ENCODE results near the gene FBXO39. TPM values are rescaled to one million over a fixed set of nuclear protein-coding genes. Genes with fewer than 3 reads are reported as not detected.

Gene FBXO39
- total and polyA plus RNA-seq, 2 of the 4 experiments (the other 2 are of a cell fraction): not detected

GRCh38 chr17:6761779-6762178 is 14.2 kb upstream of the FBXO39 start:
- Histone ChIP-seq H3K4ac (ENCODE audit: low read depth, low read length) (no peak overlapping the region), H3K23ac (ENCODE audit: low read depth, low read length) (no peak overlapping the region), H3K18ac (ENCODE audit: low read depth, low read length) (no peak overlapping the region), H4K8ac (ENCODE audit: low read depth in 2 of 2, low read length in 2 of 2) (no peak overlapping the region), H3K27ac (ENCODE audit: insufficient read depth, low read length) (no peak overlapping the region), H2AK5ac (ENCODE audit: low read depth, low read length) (no peak overlapping the region), H2BK5ac (ENCODE audit: low read depth, low read length, poor library complexity, severe bottlenecking) (no peak overlapping the region), H3K9me1 (ENCODE audit: insufficient read depth, low read length) (no peaks in the 10 kb centered on the region), H3K4me1 (ENCODE audit: control insufficient read depth, insufficient read depth, low read length) (no peaks in the 10 kb centered on the region), H2BK15ac (ENCODE audit: low read depth, low read length) (no peak overlapping the region), H4K20me1 (ENCODE audit: insufficient read depth, low read length) (no peaks in the 10 kb centered on the region), H3K14ac (replicated peaks; ENCODE audit: low read depth, low read length) (no peak overlapping the region), H2BK120ac (ENCODE audit: low read depth, low read length) (no peak overlapping the region), H3K9me3 (ENCODE audit: control insufficient read depth, insufficient read depth, low read length) (no peaks in the 10 kb centered on the region), H2AK9ac (replicated peaks; ENCODE audit: low read depth, low read length, poor library complexity) (no peak overlapping the region), H3K56ac (ENCODE audit: extremely low read depth, insufficient read depth, low read length) (no peak overlapping the region), H3K36me3 (ENCODE audit: control insufficient read depth, insufficient read depth, low read length) (no peaks in the 10 kb centered on the region), H3K27me3 (ENCODE audit: control insufficient read depth, insufficient read depth, low read length) (peaks cover 5% of the 10 kb centered on the region), H4K91ac (ENCODE audit: insufficient read depth, low read depth, low read length) (no peak overlapping the region), H3K4me3 (ENCODE audit: insufficient read depth, low read depth, low read length) (no peak overlapping the region), H2BK20ac (ENCODE audit: low read depth, low read length) (no peak overlapping the region), H4K5ac (ENCODE audit: low read depth, low read length) (no peak overlapping the region), H3K9ac (ENCODE audit: low read depth, low read length) (no peak overlapping the region), H3K79me1 (ENCODE audit: low read depth in 1 of 2, low read length in 2 of 2) (no peaks in the 10 kb centered on the region), H2AFZ (replicated peaks; ENCODE audit: low read length, poor library complexity) (no peak overlapping the region), H3K4me2 (ENCODE audit: low read depth, low read length) (no peak overlapping the region)
- intact Hi-C loops (cut with micrococcal nuclease) (no loop called here), in situ Hi-C loops (cut with MboI; ENCODE audit: low sequenced_read_pairs) (no loop called here), dilution Hi-C loops (cut with HindIII; ENCODE audit: low sequenced_read_pairs, unreplicated experiment) (no loop called here)
- DNase-seq: no peak
- ATAC-seq (ENCODE audit: low read depth): no peak
- WGBS, 2 experiments (ENCODE audit: extremely low coverage in 2 of 2, insufficient read length in 1 of 2): no CpG with 5 or more reads among the region's 8 CpGs
- BruUV-seq (replicated peaks): no TSS peak
- POLR2A ChIA-PET (ENCODE audit: unreplicated experiment): no interaction called here
- TF ChIP-seq SMC3 (IDR thresholded peaks at IDR 0.05; ENCODE audit: low read depth, low read length) (no peak), MAZ (IDR thresholded peaks at IDR 0.05; ENCODE audit: borderline replicate concordance, low read depth, low read length) (no peak), RFX5 (IDR thresholded peaks at IDR 0.05; ENCODE audit: low read depth, low read length) (no peak), USF2 (IDR thresholded peaks at IDR 0.05; ENCODE audit: low read depth, low read length) (no peak), CTCF (conservative IDR thresholded peaks at IDR 0.05; ENCODE audit: low read depth, low read length) (no peak), CEBPB (IDR thresholded peaks at IDR 0.05; ENCODE audit: low read depth, low read length) (no peak), MAFK (IDR thresholded peaks at IDR 0.05; ENCODE audit: low read depth, low read length) (no peak), ELK1 (IDR thresholded peaks at IDR 0.05; ENCODE audit: borderline replicate concordance, low read depth, low read length) (no peak), BHLHE40 (IDR thresholded peaks at IDR 0.05; ENCODE audit: low read depth, low read length) (no peak), NFE2L2 (IDR thresholded peaks at IDR 0.05; ENCODE audit: low read depth, low read length) (no peak), FOS (IDR thresholded peaks at IDR 0.05; ENCODE audit: low read depth, low read length) (no peak), POLR2A (IDR thresholded peaks at IDR 0.05; ENCODE audit: low read depth, low read length) (no peak), RAD21 (IDR thresholded peaks at IDR 0.05; ENCODE audit: low read length) (no peak), RCOR1 (IDR thresholded peaks at IDR 0.05; ENCODE audit: insufficient replicate concordance, low read length) (no peak)
- CTCF ChIA-PET: no interaction called here
